ENCODE measurements around the gene SPACA6.

GRCh38 chr19:51694318-51695085 lies 1.4 kb downstream of the SPACA6 start:
- TF ChIP-seq, protein P1, sequence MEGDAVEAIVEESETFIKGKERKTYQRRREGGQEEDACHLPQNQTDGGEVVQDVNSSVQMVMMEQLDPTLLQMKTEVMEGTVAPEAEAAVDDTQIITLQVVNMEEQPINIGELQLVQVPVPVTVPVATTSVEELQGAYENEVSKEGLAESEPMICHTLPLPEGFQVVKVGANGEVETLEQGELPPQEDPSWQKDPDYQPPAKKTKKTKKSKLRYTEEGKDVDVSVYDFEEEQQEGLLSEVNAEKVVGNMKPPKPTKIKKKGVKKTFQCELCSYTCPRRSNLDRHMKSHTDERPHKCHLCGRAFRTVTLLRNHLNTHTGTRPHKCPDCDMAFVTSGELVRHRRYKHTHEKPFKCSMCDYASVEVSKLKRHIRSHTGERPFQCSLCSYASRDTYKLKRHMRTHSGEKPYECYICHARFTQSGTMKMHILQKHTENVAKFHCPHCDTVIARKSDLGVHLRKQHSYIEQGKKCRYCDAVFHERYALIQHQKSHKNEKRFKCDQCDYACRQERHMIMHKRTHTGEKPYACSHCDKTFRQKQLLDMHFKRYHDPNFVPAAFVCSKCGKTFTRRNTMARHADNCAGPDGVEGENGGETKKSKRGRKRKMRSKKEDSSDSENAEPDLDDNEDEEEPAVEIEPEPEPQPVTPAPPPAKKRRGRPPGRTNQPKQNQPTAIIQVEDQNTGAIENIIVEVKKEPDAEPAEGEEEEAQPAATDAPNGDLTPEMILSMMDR (conservative IDR thresholded peaks at IDR 0.05), result no peak
- no peak for TF ChIP-seq EZH2 (IDR thresholded peaks at IDR 0.05; ENCODE audit: low read depth)

All from PC-9 (cell line).